A549 (cell line): ENCODE data around the gene CCDC73. TPM values are rescaled to one million over a fixed set of nuclear protein-coding genes. Genes with fewer than 3 reads are reported as not detected.

Source experiments
- ATAC-seq, 2 experiments: fragments of 200-7000 bp in 1 of 2; fragments of >200 bp in 1 of 2; cut with Nextera tagmentation in 1 of 2; cut with Tn5 transposase in 1 of 2; 3 replicates each; pipeline versions ENCODE4 v1.8.0 to v1.9.1; 2018 to 2020; ENCODE audit warnings: mild to moderate bottlenecking in 1 of 2, moderate library complexity in 1 of 2
- CTCF ChIA-PET: fragments of 300-600 bp; sonication (Branson Sonifier 250); formaldehyde crosslinking; extraction: SDS; loops from one replicate; lab custom pipeline; 2021; ENCODE audit warnings: antibody characterized with exemption, inconsistent platforms; lab: Yijun Ruan, JAX
- POLR2A ChIA-PET: fragments of 350-600 bp; formaldehyde crosslinking; extraction: SDS; loops from one replicate; lab custom pipeline; 2021; ENCODE audit warnings: antibody characterized with exemption, inconsistent platforms; lab: Yijun Ruan, JAX
- DNase-seq, 2 experiments: peaks; one replicate each; pipeline versions ENCODE4 v3.0.0 to v3.0.0-alpha.2; 2011 to 2016; ENCODE audit warnings: low read depth in 1 of 2, low spot score in 1 of 2
- FAIRE-seq: peaks from 2 replicates; lab custom pipeline; 2011; peaks lifted over from hg19 to GRCh38; lab: Jason Lieb, UNC
- H3K27ac ChIP-seq, 2 experiments: fragments of >200 bp; sonication (Bioruptor Twin); formaldehyde crosslinking; 3 replicates each; pipeline ENCODE4 v1.5.1; 2016 to 2017
- H3K4me1 ChIP-seq: fragments of >200 bp; sonication (Bioruptor Twin); formaldehyde crosslinking; 3 replicates; pipeline ENCODE4 v1.6.1; 2016
- H3K4me2 ChIP-seq: fragments of >200 bp; sonication (Bioruptor Twin); formaldehyde crosslinking; 3 replicates; pipeline ENCODE4 v1.6.1; 2016
- H3K4me3 ChIP-seq: fragments of >200 bp; sonication (Bioruptor Twin); formaldehyde crosslinking; 3 replicates; pipeline ENCODE4 v1.5.1; 2016
- H3K9me3 ChIP-seq: fragments of >200 bp; sonication (Bioruptor Twin); formaldehyde crosslinking; 3 replicates; pipeline ENCODE4 v1.6.1; 2016
- BHLHE40 ChIP-seq: IDR thresholded peaks from 2 replicates; pipeline ENCODE4 v1.6.1; 2012; ENCODE audit warnings: low read depth, low read length, inconsistent platforms
- CBX8 ChIP-seq: fragments of 200-600 bp; sonication (generic); IDR thresholded peaks from 2 replicates; pipeline ENCODE4 v1.6.1; 2016
- CEBPB ChIP-seq, 2 experiments: fragments of >200 bp in 1 of 2; sonication (Bioruptor Twin) in 1 of 2; formaldehyde crosslinking in 1 of 2; IDR thresholded peaks; 2 replicates each; pipeline ENCODE4 v1.6.1; 2012 to 2016
- CHD2 ChIP-seq: fragments of 150-350 bp; IDR thresholded peaks from 2 replicates; pipeline ENCODE4 v1.6.1; 2014; ENCODE audit warnings: low read length; ENCODE audit not compliant: partially characterized antibody
- ESRRA ChIP-seq: fragments of 150-350 bp; IDR thresholded peaks from 2 replicates; pipeline ENCODE4 v1.6.1; 2014; ENCODE audit warnings: mild to moderate bottlenecking, low read length, borderline replicate concordance
- HOXA7 ChIP-seq: fragments of 250-450 bp; sonication (Bioruptor Pico); IDR thresholded peaks from 2 replicates; pipeline ENCODE4 v1.5.0; 2020; ENCODE audit warnings: mild to moderate bottlenecking, moderate library complexity
- HOXB13 ChIP-seq: fragments of 250-450 bp; sonication (Bioruptor Pico); IDR thresholded peaks from 2 replicates; pipeline ENCODE4 v1.5.0; 2020; ENCODE audit warnings: low read depth, mild to moderate bottlenecking, moderate library complexity
- HOXB5 ChIP-seq: fragments of 250-450 bp; sonication (Bioruptor Pico); IDR thresholded peaks from 2 replicates; pipeline ENCODE4 v1.5.0; 2020; ENCODE audit warnings: mild to moderate bottlenecking, moderate library complexity
- MAFK ChIP-seq: fragments of 450-650 bp; IDR thresholded peaks from 2 replicates; pipeline ENCODE4 v1.6.1; 2014; ENCODE audit not compliant: partially characterized antibody
- PHF8 ChIP-seq: fragments of 200-600 bp; sonication (generic); IDR thresholded peaks from 2 replicates; pipeline ENCODE4 v1.6.1; 2016; ENCODE audit warnings: low read depth, mild to moderate bottlenecking, antibody characterized with exemption, moderate library complexity, borderline replicate concordance
- RAD21 ChIP-seq, 2 experiments: fragments of >200 bp in 1 of 2; sonication (Bioruptor Twin) in 1 of 2; formaldehyde crosslinking in 1 of 2; IDR thresholded peaks in 1 of 2; conservative IDR thresholded peaks in 1 of 2; 2 replicates in 1 of 2; 3 replicates in 1 of 2; pipeline ENCODE4 v1.6.1; 2012 to 2018; ENCODE audit warnings: inconsistent platforms in 1 of 2
- SMC3 ChIP-seq: fragments of >200 bp; sonication (Bioruptor Twin); formaldehyde crosslinking; IDR thresholded peaks from 3 replicates; pipeline ENCODE4 v1.6.1; 2018; ENCODE audit warnings: inconsistent platforms
- ZC3H11A ChIP-seq: fragments of 450-650 bp; IDR thresholded peaks from 2 replicates; pipeline ENCODE4 v1.6.1; 2014; ENCODE audit warnings: antibody characterized with exemption, mild to moderate bottlenecking
- ZFP36 ChIP-seq: fragments of 450-650 bp; IDR thresholded peaks from 2 replicates; pipeline ENCODE4 v1.6.1; 2014; ENCODE audit warnings: borderline replicate concordance; ENCODE audit not compliant: partially characterized antibody
- ZSCAN20 ChIP-seq: fragments of 250-450 bp; sonication (Bioruptor Pico); IDR thresholded peaks from 2 replicates; pipeline ENCODE4 v1.8.0; 2022; ENCODE audit warnings: mild to moderate bottlenecking, moderate library complexity
- WGBS: methylation state at CpG from one replicate; pipeline ENCODE4 v1.1.6; 2017; ENCODE audit errors: missing lambda C conversion rate; 5-methylcytosine and 5-hydroxymethylcytosine counted together
- polyA plus RNA-seq, 4 experiments: library from polyadenylated mRNA; depleted of rRNA in 3 of 4; stranded (reverse); fragments of >200 nt; fragmentation: RNase III in 1 of 4; extraction: RNeasy Plus Mini Kit Qiagen cat#74134 plus additional on column Dnase treatment in 1 of 4; gene quantifications; 2 replicates in 3 of 4; 3 replicates in 1 of 4; pipeline ENCODE4 v1.2.3, GENCODE V29; 2011 to 2017
- TF ChIP-seq, protein P1 (sequence below): fragments of 250-450 bp; sonication (Bioruptor Pico); IDR thresholded peaks from 2 replicates; pipeline ENCODE4 v1.5.0; 2020; ENCODE audit warnings: low read depth, mild to moderate bottlenecking, moderate library complexity
- TF ChIP-seq, protein P2 (sequence below): fragments of >200 bp; sonication (Bioruptor Twin); formaldehyde crosslinking; IDR thresholded peaks from 3 replicates; pipeline ENCODE4 v1.6.1; 2016
- TF ChIP-seq, protein P3 (sequence below): fragments of >200 bp; sonication (Bioruptor Twin); formaldehyde crosslinking; IDR thresholded peaks from 3 replicates; pipeline ENCODE4 v1.5.1; 2016
- TF ChIP-seq, protein P4 (sequence below): IDR thresholded peaks from 2 replicates; pipeline ENCODE4 v1.6.1; 2012
- TF ChIP-seq, protein P5 (sequence below): IDR thresholded peaks from 2 replicates; pipeline ENCODE4 v1.6.1; 2012
- TF ChIP-seq, protein P6 (sequence below): fragments of 200-600 bp; sonication (generic); IDR thresholded peaks from 2 replicates; pipeline ENCODE4 v1.6.1; 2016; ENCODE audit warnings: antibody characterized with exemption, mild to moderate bottlenecking, moderate library complexity

The CCDC73 gene
- polyA plus RNA-seq, 2 of the 4 experiments (the other 2 are of a cell fraction): 0.03 TPM; not detected in 1

DNA sequence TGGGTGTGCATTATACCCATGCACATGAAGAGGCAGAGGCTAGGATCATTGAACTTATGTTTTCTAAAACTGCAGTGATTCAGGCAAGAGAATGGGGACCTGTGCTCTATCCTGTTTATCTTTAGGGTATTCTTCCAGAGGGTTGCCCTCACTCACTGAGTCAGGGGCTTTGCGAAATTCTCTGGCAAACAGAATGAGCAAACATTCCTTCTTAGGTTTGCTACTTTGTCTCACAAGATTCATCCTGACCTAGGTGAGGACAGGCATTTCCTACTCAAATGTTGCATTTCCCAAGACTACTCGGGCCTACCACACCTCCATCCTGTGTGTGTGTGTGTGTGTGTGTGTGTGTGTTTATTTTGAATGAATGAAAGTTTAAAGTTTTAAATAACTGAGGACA, 213.5 kb downstream of the CCDC73 start (continued):
- TF ChIP-seq, protein P1, sequence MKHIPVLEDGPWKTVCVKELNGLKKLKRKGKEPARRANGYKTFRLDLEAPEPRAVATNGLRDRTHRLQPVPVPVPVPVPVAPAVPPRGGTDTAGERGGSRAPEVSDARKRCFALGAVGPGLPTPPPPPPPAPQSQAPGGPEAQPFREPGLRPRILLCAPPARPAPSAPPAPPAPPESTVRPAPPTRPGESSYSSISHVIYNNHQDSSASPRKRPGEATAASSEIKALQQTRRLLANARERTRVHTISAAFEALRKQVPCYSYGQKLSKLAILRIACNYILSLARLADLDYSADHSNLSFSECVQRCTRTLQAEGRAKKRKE (CRISPR knock-in tag): no peak
- TF ChIP-seq, protein P2, sequence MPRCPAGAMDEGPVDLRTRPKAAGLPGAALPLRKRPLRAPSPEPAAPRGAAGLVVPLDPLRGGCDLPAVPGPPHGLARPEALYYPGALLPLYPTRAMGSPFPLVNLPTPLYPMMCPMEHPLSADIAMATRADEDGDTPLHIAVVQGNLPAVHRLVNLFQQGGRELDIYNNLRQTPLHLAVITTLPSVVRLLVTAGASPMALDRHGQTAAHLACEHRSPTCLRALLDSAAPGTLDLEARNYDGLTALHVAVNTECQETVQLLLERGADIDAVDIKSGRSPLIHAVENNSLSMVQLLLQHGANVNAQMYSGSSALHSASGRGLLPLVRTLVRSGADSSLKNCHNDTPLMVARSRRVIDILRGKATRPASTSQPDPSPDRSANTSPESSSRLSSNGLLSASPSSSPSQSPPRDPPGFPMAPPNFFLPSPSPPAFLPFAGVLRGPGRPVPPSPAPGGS: no peak
- TF ChIP-seq, protein P3, sequence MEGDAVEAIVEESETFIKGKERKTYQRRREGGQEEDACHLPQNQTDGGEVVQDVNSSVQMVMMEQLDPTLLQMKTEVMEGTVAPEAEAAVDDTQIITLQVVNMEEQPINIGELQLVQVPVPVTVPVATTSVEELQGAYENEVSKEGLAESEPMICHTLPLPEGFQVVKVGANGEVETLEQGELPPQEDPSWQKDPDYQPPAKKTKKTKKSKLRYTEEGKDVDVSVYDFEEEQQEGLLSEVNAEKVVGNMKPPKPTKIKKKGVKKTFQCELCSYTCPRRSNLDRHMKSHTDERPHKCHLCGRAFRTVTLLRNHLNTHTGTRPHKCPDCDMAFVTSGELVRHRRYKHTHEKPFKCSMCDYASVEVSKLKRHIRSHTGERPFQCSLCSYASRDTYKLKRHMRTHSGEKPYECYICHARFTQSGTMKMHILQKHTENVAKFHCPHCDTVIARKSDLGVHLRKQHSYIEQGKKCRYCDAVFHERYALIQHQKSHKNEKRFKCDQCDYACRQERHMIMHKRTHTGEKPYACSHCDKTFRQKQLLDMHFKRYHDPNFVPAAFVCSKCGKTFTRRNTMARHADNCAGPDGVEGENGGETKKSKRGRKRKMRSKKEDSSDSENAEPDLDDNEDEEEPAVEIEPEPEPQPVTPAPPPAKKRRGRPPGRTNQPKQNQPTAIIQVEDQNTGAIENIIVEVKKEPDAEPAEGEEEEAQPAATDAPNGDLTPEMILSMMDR: no peak

DNA sequence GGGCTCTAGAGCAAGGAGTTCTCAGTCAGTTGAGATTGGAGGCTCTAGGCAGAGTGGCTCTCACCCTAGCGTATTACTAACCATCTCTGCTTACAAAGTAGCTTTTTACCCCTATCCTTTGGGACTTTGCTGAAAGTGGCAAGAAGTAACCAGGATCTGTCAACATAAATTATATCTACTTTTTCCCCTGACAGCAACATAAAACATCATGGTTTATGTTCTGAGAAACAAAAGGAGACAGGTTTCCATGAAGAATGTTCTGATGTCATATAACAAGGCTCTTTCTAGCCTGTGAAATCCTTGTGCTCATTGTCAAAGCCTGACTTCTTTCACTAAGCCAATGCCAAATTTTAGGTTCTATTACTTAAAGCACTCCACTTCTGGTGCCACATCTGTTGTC, 218.0 kb downstream of the CCDC73 start:
- no peak overlapping the region for H3K4me2 ChIP-seq
- ChIA-PET POLR2A (no interaction called here), CTCF (interaction anchor here (0.6 kb wide), 1 partner anchor 108 kb away, joined by 3 read pairs; no protein-coding TSS in a partner anchor)
- H3K4me1 ChIP-seq: peaks cover 10% of the 10 kb centered on the region
- no peak overlapping the region for H3K27ac ChIP-seq
- ATAC-seq (no peak), FAIRE-seq (no peak), DNase-seq (no peak)
- WGBS: 91% methylated on average over 1 of the region's 1 CpG
- no peak overlapping the region for H3K4me3 ChIP-seq
- TF ChIP-seq HOXA7 (CRISPR knock-in tag) (no peak), SMC3 (no peak), BHLHE40 (no peak)
- TF ChIP-seq, protein P1 (CRISPR knock-in tag): no peak
- no peaks in the 10 kb centered on the region for H3K9me3 ChIP-seq

DNA sequence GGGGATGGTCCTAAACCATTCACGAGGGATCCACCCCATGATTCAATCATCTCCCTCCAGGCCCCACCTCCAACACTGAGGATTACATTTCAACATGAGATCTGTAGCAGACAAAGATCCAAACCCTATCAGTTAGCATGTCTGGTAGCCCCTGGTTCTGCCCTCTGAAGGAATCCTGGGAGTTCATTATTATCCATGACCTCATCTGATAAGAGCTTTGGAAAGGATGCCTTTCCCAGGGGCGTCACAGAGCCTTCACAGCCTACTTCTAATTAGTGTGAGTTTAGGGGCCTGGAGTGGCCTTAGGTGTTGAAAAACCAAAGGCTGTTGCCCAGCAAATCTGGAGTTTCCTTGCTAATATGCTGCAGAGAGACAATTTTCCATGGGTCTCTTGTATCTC, 219.4 kb downstream of the CCDC73 start:
- POLR2A ChIA-PET: no interaction called here
- no peak for FAIRE-seq
- no peak for DNase-seq

DNA sequence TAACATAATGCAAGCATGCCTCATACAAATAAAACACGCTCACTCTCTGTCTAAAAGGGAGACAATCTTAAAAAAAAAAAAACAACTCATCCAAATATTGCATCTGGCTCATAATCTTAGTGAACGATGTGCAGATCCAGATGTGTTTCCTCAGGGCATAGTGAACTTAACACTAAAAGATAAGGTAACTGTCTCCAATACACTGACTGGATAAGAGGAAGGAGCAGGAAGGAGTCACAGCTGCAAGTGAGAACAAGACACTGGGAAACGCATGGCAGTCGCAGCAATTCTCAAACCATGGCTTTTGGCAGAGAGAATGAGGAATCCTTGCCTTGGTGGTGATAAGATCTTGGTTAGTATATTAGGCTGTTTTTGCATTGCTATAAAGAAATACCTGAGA, 220.0 kb downstream of the CCDC73 start:
- 89% methylated on average over 4 of the region's 4 CpGs for WGBS
- ChIA-PET CTCF (no interaction called here), POLR2A (no interaction called here)
- no peak overlapping the region for H3K4me3 ChIP-seq
- no peak overlapping the region for H3K4me2 ChIP-seq
- no peak overlapping the region for H3K27ac ChIP-seq
- DNase-seq (no peak), ATAC-seq (no peak), FAIRE-seq (no peak)
- no peaks in the 10 kb centered on the region for H3K9me3 ChIP-seq
- no peaks in the 10 kb centered on the region for H3K4me1 ChIP-seq
- no peak for TF ChIP-seq ZC3H11A
- no peak for TF ChIP-seq ESRRA
- TF ChIP-seq ZSCAN20 (CRISPR knock-in tag): no peak
- TF ChIP-seq, protein P4, sequence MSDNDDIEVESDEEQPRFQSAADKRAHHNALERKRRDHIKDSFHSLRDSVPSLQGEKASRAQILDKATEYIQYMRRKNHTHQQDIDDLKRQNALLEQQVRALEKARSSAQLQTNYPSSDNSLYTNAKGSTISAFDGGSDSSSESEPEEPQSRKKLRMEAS: no peak
- TF ChIP-seq, protein P5, sequence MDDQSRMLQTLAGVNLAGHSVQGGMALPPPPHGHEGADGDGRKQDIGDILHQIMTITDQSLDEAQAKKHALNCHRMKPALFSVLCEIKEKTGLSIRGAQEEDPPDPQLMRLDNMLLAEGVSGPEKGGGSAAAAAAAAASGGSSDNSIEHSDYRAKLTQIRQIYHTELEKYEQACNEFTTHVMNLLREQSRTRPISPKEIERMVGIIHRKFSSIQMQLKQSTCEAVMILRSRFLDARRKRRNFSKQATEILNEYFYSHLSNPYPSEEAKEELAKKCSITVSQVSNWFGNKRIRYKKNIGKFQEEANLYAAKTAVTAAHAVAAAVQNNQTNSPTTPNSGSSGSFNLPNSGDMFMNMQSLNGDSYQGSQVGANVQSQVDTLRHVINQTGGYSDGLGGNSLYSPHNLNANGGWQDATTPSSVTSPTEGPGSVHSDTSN: no peak
- TF ChIP-seq PHF8: no peak
- TF ChIP-seq, protein P6, sequence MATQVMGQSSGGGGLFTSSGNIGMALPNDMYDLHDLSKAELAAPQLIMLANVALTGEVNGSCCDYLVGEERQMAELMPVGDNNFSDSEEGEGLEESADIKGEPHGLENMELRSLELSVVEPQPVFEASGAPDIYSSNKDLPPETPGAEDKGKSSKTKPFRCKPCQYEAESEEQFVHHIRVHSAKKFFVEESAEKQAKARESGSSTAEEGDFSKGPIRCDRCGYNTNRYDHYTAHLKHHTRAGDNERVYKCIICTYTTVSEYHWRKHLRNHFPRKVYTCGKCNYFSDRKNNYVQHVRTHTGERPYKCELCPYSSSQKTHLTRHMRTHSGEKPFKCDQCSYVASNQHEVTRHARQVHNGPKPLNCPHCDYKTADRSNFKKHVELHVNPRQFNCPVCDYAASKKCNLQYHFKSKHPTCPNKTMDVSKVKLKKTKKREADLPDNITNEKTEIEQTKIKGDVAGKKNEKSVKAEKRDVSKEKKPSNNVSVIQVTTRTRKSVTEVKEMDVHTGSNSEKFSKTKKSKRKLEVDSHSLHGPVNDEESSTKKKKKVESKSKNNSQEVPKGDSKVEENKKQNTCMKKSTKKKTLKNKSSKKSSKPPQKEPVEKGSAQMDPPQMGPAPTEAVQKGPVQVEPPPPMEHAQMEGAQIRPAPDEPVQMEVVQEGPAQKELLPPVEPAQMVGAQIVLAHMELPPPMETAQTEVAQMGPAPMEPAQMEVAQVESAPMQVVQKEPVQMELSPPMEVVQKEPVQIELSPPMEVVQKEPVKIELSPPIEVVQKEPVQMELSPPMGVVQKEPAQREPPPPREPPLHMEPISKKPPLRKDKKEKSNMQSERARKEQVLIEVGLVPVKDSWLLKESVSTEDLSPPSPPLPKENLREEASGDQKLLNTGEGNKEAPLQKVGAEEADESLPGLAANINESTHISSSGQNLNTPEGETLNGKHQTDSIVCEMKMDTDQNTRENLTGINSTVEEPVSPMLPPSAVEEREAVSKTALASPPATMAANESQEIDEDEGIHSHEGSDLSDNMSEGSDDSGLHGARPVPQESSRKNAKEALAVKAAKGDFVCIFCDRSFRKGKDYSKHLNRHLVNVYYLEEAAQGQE: no peak

More for the DNA sequence above, 219.4 kb downstream of the CCDC73 start:
- Histone ChIP-seq H3K4me1 (no peaks in the 10 kb centered on the region), H3K9me3 (no peaks in the 10 kb centered on the region), H3K27ac (no peak overlapping the region), H3K4me3 (no peak overlapping the region), H3K4me2 (no peak overlapping the region)
- no peak for ATAC-seq
- TF ChIP-seq MAFK: no peak
- TF ChIP-seq, protein P3: no peak
- TF ChIP-seq HOXB5 (CRISPR knock-in tag): no peak
- TF ChIP-seq CHD2: no peak
- no peak for TF ChIP-seq HOXB13 (CRISPR knock-in tag)
- no peak for TF ChIP-seq ZFP36
- no peak for TF ChIP-seq CBX8
- TF ChIP-seq CEBPB (IDR thresholded peaks at IDR 0.05): no peak
- no peak for TF ChIP-seq RAD21 (conservative IDR thresholded peaks at IDR 0.05 in 1 of 2, IDR thresholded peaks at IDR 0.05 in 1 of 2)
- 36% methylated on average over 2 of the region's 2 CpGs for WGBS
- CTCF ChIA-PET: interaction anchor here (1.0 kb wide), 1 partner anchor 9 kb away, joined by 3 read pairs; the partner anchor contains the start of gene EIF3M
